Erythroblast (primary cell): Measurements from ENCODE around the gene CTNNA3.

ENCODE experiments used
- GATA1 ChIP-seq: IDR thresholded peaks from 2 replicates; pipeline ENCODE4 v1.6.1; 2011; ENCODE audit warnings: low read depth, mild to moderate bottlenecking, control low read depth, low read length, moderate library complexity
- POLR2A ChIP-seq: IDR thresholded peaks from 2 replicates; pipeline ENCODE4 v1.6.1; 2011; ENCODE audit warnings: mild to moderate bottlenecking, low read length

DNA sequence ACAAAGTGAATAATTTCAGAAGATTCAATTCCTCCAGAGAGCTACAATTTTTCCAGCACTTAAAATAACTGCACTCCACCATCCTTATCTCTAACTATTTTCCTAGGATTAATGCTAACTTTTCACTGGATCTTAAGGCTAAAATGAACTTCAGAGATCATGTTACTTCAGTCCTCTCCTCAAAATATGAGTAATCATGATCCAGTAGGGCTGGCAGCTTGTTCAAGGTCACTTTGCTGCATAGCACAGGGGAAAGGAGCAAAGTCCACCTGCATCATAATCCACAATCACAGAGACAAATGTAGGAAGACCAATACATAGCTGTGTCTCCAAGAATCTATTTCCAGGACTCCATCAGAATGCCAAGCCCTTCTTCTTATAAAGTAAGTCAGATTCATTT lies 619.9 kb downstream of the CTNNA3 start:
- no peak for TF ChIP-seq POLR2A
- TF ChIP-seq GATA1 = no peak
